ENCODE measurements around the gene PIP5KL1.

Gene PIP5KL1

GRCh38 chr9:127930231-127931091 is at the start of gene PIP5KL1:
TSS of gene PIP5KL1 (minus strand) at chr9:127930777. CDS start at chr9:127930752, 25 bp downstream.
- DNase-seq: peak; percentile 79

- DNase-seq: peak; percentile 53
Observed at GRCh38 chr9:127980060-127980705, 49.6 kb upstream of the PIP5KL1 start.

GRCh38 chr9:127979333-127980059 is 48.9 kb upstream of the PIP5KL1 start:
- peak; percentile 56 for DNase-seq

- DNase-seq: no peak
Observed at GRCh38 chr9:127979015-127979332, 48.4 kb upstream of the PIP5KL1 start.

GRCh38 chr9:127977884-127978647 is 47.5 kb upstream of the PIP5KL1 start:
- DNase-seq: peak; percentile 44

GRCh38 chr9:127977009-127977883 is 46.7 kb upstream of the PIP5KL1 start:
- peak; percentile 39 for DNase-seq

GRCh38 chr9:127976498-127976897 is 45.9 kb upstream of the PIP5KL1 start:
- peak; percentile 32 for DNase-seq

- DNase-seq: no peak
Observed at GRCh38 chr9:127975376-127976315, 45.1 kb upstream of the PIP5KL1 start.

- DNase-seq: no peak
Observed at GRCh38 chr9:127974769-127975261, 44.2 kb upstream of the PIP5KL1 start.

GRCh38 chr9:127974001-127974768 is 43.6 kb upstream of the PIP5KL1 start:
- no peak for DNase-seq

- no peak for DNase-seq
Observed at GRCh38 chr9:127973169-127974000, 42.8 kb upstream of the PIP5KL1 start.

- DNase-seq: no peak
Observed at GRCh38 chr9:127972236-127972871, 41.8 kb upstream of the PIP5KL1 start.

- no peak for DNase-seq
Observed at GRCh38 chr9:127971357-127972235, 41.0 kb upstream of the PIP5KL1 start.

- peak; percentile 82 for DNase-seq
Observed at GRCh38 chr9:127970401-127971313, 40.1 kb upstream of the PIP5KL1 start.

- no peak for DNase-seq
Observed at GRCh38 chr9:127968700-127969383, 38.3 kb upstream of the PIP5KL1 start.
